CD4-positive, alpha-beta T cell (primary cell): Measurements from ENCODE around the gene CBARP. TPM values are rescaled to one million over a fixed set of nuclear protein-coding genes. Genes with fewer than 3 reads are reported as not detected.
A peak's percentile ranks its signal among the peaks of the same experiment; 100 is the strongest.

Experiments used
- ATAC-seq: fragments of 200-7000 bp; cut with Tn5 transposase; one replicate; pipeline ENCODE4 v1.10.0; 2022; ENCODE audit warnings: mild to moderate bottlenecking; ENCODE audit not compliant: poor library complexity
- CTCF ChIA-PET: fragments of 350-600 bp; sonication (Branson Sonifier 250); formaldehyde crosslinking; loops from one replicate; lab custom pipeline; 2021; ENCODE audit warnings: antibody characterized with exemption, inconsistent platforms; lab: Charles Lee
- POLR2A ChIA-PET: fragments of 350-600 bp; sonication (Branson Sonifier 250); formaldehyde crosslinking; loops from one replicate; lab custom pipeline; 2021; ENCODE audit warnings: antibody characterized with exemption, inconsistent platforms; lab: Charles Lee
- DNase-seq, 14 experiments: peaks; one replicate each; pipeline ENCODE4 v3.0.0-alpha.2; 2013 to 2020; ENCODE audit warnings: mixed read lengths in 2 of 14
- H3K27ac ChIP-seq, 2 donors: one replicate each; pipeline versions ENCODE4 v1.5.1 to v1.7.0; 2013; ENCODE audit warnings: low read length in 2 of 2, low read depth in 1 of 2, mild to moderate bottlenecking in 1 of 2
- H3K27me3 ChIP-seq, 2 experiments: 1 replicate in 1 of 2; 2 replicates in 1 of 2; pipeline versions ENCODE4 v1.6.1 to v1.7.0; 2013; ENCODE audit warnings: low read length in 2 of 2, control low read depth in 1 of 2, mild to moderate bottlenecking in 1 of 2, moderate library complexity in 1 of 2; ENCODE audit not compliant: insufficient read depth in 2 of 2, control insufficient read depth in 1 of 2
- H3K36me3 ChIP-seq: one replicate; pipeline ENCODE4 v1.6.1; 2013; ENCODE audit warnings: low read length, control low read depth; ENCODE audit not compliant: insufficient read depth
- H3K4me1 ChIP-seq: one replicate; pipeline ENCODE4 v1.6.1; 2013; ENCODE audit warnings: low read length, control low read depth; ENCODE audit not compliant: insufficient read depth
- H3K4me3 ChIP-seq: one replicate; pipeline ENCODE4 v1.5.1; 2013; ENCODE audit warnings: mild to moderate bottlenecking, low read length, moderate library complexity
- H3K9me3 ChIP-seq, 2 experiments: 1 replicate in 1 of 2; 2 replicates in 1 of 2; pipeline versions ENCODE4 v1.6.1 to v1.7.0; 2013; ENCODE audit warnings: low read length in 2 of 2, mild to moderate bottlenecking in 2 of 2, control low read depth in 1 of 2, moderate library complexity in 1 of 2; ENCODE audit not compliant: control insufficient read depth in 1 of 2, insufficient read depth in 1 of 2
- H3K27ac Mint-ChIP-seq: one replicate; pipeline ENCODE4 v1.8.0; 2020; ENCODE audit warnings: mixed read lengths
- H3K27me3 Mint-ChIP-seq: one replicate; pipeline ENCODE4 v1.8.0; 2021; ENCODE audit warnings: mixed read lengths
- H3K36me3 Mint-ChIP-seq: one replicate; pipeline ENCODE4 v1.8.0; 2021; ENCODE audit warnings: low read depth, mixed read lengths
- H3K4me1 Mint-ChIP-seq: one replicate; pipeline ENCODE4 v1.8.0; 2021; ENCODE audit warnings: low read depth, mixed read lengths
- H3K4me3 Mint-ChIP-seq: one replicate; pipeline ENCODE4 v1.8.0; 2020; ENCODE audit warnings: mild to moderate bottlenecking, mixed read lengths
- H3K9me3 Mint-ChIP-seq: one replicate; pipeline ENCODE4 v1.8.0; 2020; ENCODE audit warnings: mixed read lengths
- CTCF ChIP-seq: fragments of 200-600 bp; IDR thresholded peaks from one replicate; pipeline ENCODE4 v1.8.0; 2022; ENCODE audit warnings: antibody characterized with exemption, mild to moderate bottlenecking
- intact Hi-C, 2 experiments: fragments of 100-400 bp; cut with DNase I in 1 of 2; cut with micrococcal nuclease in 1 of 2; formaldehyde crosslinking; loops; one replicate each; pipeline versions ENCODE4 v1.15.1 to v1.9.0; 2023 to 2025; cut with DNase I, micrococcal nuclease
- total RNA-seq, 174 experiments: library from RNA in 2 of 174; stranded (reverse) in 2 of 174; gene quantifications; one replicate each; pipeline ENCODE4 v1.2.3 and lab custom pipeline; 2021 to 2026

Gene CBARP
- total RNA-seq, 2 experiments from 2014 or later = 0.22 TPM; not detected in 1

- ATAC-seq (no peak), DNase-seq (peak in 5 of 14 experiments; percentile 26 to 84 (median 56))
- Mint-ChIP-seq H3K4me3 (peak overlapping the region; percentile 92), H3K36me3 (peaks cover 28% of the 10 kb centered on the region), H3K9me3 (no peaks in the 10 kb centered on the region), H3K27me3 (no peaks in the 10 kb centered on the region), H3K4me1 (peaks cover 46% of the 10 kb centered on the region), H3K27ac (peak overlapping the region; percentile 95)
- CTCF ChIA-PET = interaction anchor here (1.0 to 11.0 kb wide), 3 partner anchors 9 to 18 kb away, joined by 3 to 255 read pairs (median 5); no protein-coding TSS in a partner anchor
- H3K36me3 ChIP-seq = peaks cover 13% of the 10 kb centered on the region
- H3K4me1 ChIP-seq = peaks cover 82% of the 10 kb centered on the region
- H3K9me3 ChIP-seq = no peaks in the 10 kb centered on the region
- intact Hi-C loops = loop anchor here in 1 of 2 experiments (1.0 kb wide), 1 partner anchor 13 kb away; no protein-coding TSS in a partner anchor
- peak overlapping the region; percentile 98 for H3K27ac ChIP-seq
- no peaks in the 10 kb centered on the region for H3K27me3 ChIP-seq
- TF ChIP-seq CTCF = no peak
- H3K4me3 ChIP-seq = peak overlapping the region; percentile 78
- POLR2A ChIA-PET = interaction anchor here (1.0 to 10.3 kb wide), 6 partner anchors 7 to 18 kb away, joined by 3 to 193 read pairs (median 20); partner anchors contain the start of genes CIRBP and FAM174C
Observed at GRCh38 chr19:1261798-1262622, 24.2 kb upstream of the CBARP start.

GRCh38 chr19:1261538-1261797, 23.7 kb upstream of the CBARP start:
- ChIA-PET POLR2A (interaction anchor here (1.0 to 10.3 kb wide), 6 partner anchors 8 to 17 kb away, joined by 3 to 193 read pairs (median 20); partner anchors contain the start of genes CIRBP and FAM174C), CTCF (interaction anchor here (1.0 to 11.0 kb wide), 3 partner anchors 9 to 17 kb away, joined by 3 to 255 read pairs (median 5); no protein-coding TSS in a partner anchor)
- intact Hi-C loops = loop anchor here in 1 of 2 experiments (1.0 kb wide), 1 partner anchor 12 kb away; no protein-coding TSS in a partner anchor
- DNase-seq (peak in 1 of 14 experiments; percentile 32), ATAC-seq (no peak)
- peaks cover 46% of the 10 kb centered on the region for H3K4me1 Mint-ChIP-seq
- H3K4me3 Mint-ChIP-seq = peak overlapping the region; percentile 92
- H3K36me3 Mint-ChIP-seq = peaks cover 31% of the 10 kb centered on the region
- peak overlapping the region; percentile 95 for H3K27ac Mint-ChIP-seq
- H3K9me3 Mint-ChIP-seq = no peaks in the 10 kb centered on the region
- no peaks in the 10 kb centered on the region for H3K9me3 ChIP-seq
- no peaks in the 10 kb centered on the region for H3K27me3 Mint-ChIP-seq
- no peaks in the 10 kb centered on the region for H3K27me3 ChIP-seq
- H3K27ac ChIP-seq = peak overlapping the region; percentile 98
- peak; percentile 10 for TF ChIP-seq CTCF
- peaks cover 17% of the 10 kb centered on the region for H3K36me3 ChIP-seq
- peaks cover 84% of the 10 kb centered on the region for H3K4me1 ChIP-seq
- H3K4me3 ChIP-seq = peak overlapping the region; percentile 78

GRCh38 chr19:1260749-1261537, 23.1 kb upstream of the CBARP start:
- peak overlapping the region; percentile 78 for H3K4me3 ChIP-seq
- no peaks in the 10 kb centered on the region for H3K9me3 ChIP-seq
- peak overlapping the region; percentile 95 for H3K27ac Mint-ChIP-seq
- peak; percentile 79 for ATAC-seq
- H3K9me3 Mint-ChIP-seq = no peaks in the 10 kb centered on the region
- H3K36me3 Mint-ChIP-seq = peaks cover 37% of the 10 kb centered on the region
- no peaks in the 10 kb centered on the region for H3K27me3 Mint-ChIP-seq
- peak overlapping the region; percentile 92 for H3K4me3 Mint-ChIP-seq
- intact Hi-C loops = loop anchor here in 1 of 2 experiments (1.0 kb wide), 1 partner anchor 12 kb away; no protein-coding TSS in a partner anchor
- H3K27ac ChIP-seq = peak overlapping the region; percentile 98 to 99
- CTCF ChIA-PET = interaction anchor here (0.7 to 11.0 kb wide), 5 partner anchors 8 to 290 kb away, joined by 3 to 255 read pairs (median 3); no protein-coding TSS in a partner anchor
- peaks cover 84% of the 10 kb centered on the region for H3K4me1 ChIP-seq
- peak; percentile 94 to 99 (median 98) for DNase-seq
- H3K36me3 ChIP-seq = peaks cover 22% of the 10 kb centered on the region
- H3K27me3 ChIP-seq = no peaks in the 10 kb centered on the region
- H3K4me1 Mint-ChIP-seq = peaks cover 46% of the 10 kb centered on the region
- POLR2A ChIA-PET = interaction anchor here (1.0 to 10.3 kb wide), 8 partner anchors 8 to 193 kb away, joined by 3 to 193 read pairs (median 11); partner anchors contain the start of genes ARHGAP45, CIRBP and FAM174C
- TF ChIP-seq CTCF = no peak
